ENCODE measurements around the gene TMEM91.

GRCh38 chr19:41356984-41357739, 19.2 kb upstream of the TMEM91 start:
- TF ChIP-seq POLR2A (IDR thresholded peaks at IDR 0.05; ENCODE audit: insufficient read depth in 1 of 2, low read depth in 2 of 2, low read length in 2 of 2) (no peak), RBM22 (optimal IDR thresholded peaks at IDR 0.05; ENCODE audit: low read length) (no peak), JUND (CRISPR knock-in tag; IDR thresholded peaks at IDR 0.05) (no peak), E2F1 (CRISPR knock-in tag; IDR thresholded peaks at IDR 0.05) (no peak), CTCF (CRISPR knock-in tag; IDR thresholded peaks at IDR 0.05) (no peak), ZNF766 (CRISPR knock-in tag; IDR thresholded peaks at IDR 0.05; ENCODE audit: borderline replicate concordance) (no peak), ZNF574 (CRISPR knock-in tag; IDR thresholded peaks at IDR 0.05) (no peak), CENPT (CRISPR knock-in tag; IDR thresholded peaks at IDR 0.05; ENCODE audit: low read depth) (no peak)

Measured in HepG2 (cell line).